Prostate gland (tissue), 2 donors: ENCODE measurements around the gene EBF3.

Experiments
- CTCF ChIP-seq, 4 experiments: fragments of 200-600 bp in 2 of 4; fragments of 450-650 bp in 2 of 4; sonication (generic) in 2 of 4; IDR thresholded peaks; 1 replicate in 3 of 4; 2 replicates in 1 of 4; pipeline ENCODE4 v1.5.1; 2016 to 2019; ENCODE audit warnings: antibody characterized with exemption in 4 of 4, mild to moderate bottlenecking in 2 of 4, moderate library complexity in 2 of 4
- POLR2AphosphoS5 ChIP-seq: sonication (generic); formaldehyde crosslinking; IDR thresholded peaks from one replicate; pipeline ENCODE4 v1.6.1; 2017; ENCODE audit warnings: antibody characterized with exemption

GRCh38 chr10:129962031-129962871 lies 1.8 kb downstream of the EBF3 start:
- TF ChIP-seq CTCF (IDR thresholded peaks at IDR 0.05) (no peak), POLR2AphosphoS5 (no peak)
